ENCODE measurements around the gene RSKR. TPM values are rescaled to one million over a fixed set of nuclear protein-coding genes. Genes with fewer than 3 reads are reported as not detected.

RSKR gene, protein sequence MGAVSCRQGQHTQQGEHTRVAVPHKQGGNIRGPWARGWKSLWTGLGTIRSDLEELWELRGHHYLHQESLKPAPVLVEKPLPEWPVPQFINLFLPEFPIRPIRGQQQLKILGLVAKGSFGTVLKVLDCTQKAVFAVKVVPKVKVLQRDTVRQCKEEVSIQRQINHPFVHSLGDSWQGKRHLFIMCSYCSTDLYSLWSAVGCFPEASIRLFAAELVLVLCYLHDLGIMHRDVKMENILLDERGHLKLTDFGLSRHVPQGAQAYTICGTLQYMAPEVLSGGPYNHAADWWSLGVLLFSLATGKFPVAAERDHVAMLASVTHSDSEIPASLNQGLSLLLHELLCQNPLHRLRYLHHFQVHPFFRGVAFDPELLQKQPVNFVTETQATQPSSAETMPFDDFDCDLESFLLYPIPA
- total RNA-seq (2021), result 21.7 and 25.8 TPM in 2 replicates
- percentile 74 among the genes with signal in this experiment for Bru-seq, nascent RNA
- percentile 90 among the genes with signal in this experiment for BruChase-seq, experiment 1, labeled RNA remaining after a 2-hour chase
- percentile 91 among the genes with signal in this experiment for BruChase-seq, experiment 2, labeled RNA remaining after a 6-hour chase
- long read RNA-seq, partial matches to known transcripts, result 0 of 2 reads
- long read RNA-seq, other reads (novel, unspliced or antisense), result 2 of 2 reads

DNA sequence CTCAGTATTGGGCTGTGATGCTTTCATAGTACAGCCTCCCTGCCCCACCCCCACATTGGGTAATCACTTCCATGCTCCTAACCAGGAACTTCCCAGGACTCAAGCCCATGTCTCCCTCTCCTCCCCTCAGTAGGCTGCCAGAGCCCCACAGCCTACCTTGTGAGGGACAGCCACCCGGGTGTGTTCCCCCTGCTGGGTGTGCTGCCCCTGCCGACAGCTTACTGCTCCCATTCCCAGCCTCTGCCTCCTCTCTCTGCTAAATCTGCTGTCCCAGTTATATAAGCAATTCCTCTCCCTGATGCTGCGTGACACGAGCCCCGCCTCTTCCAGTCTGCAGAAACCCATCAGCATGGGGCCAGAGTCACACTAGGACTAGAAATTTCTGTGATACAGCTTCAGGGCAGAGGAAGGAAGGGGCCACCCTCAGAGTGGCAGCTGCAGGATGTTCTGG, at the start of gene RSKR:
RSKR (minus strand) TSS at position 255 of the 451 bp plus-strand sequence; CDS start at position 231, 24 bp downstream.
- intact Hi-C loops (cut with micrococcal nuclease; ENCODE audit: unreplicated experiment), result loop anchor here (1.0 to 2.0 kb wide), 2 partner anchors 65 to 120 kb away; no protein-coding TSS in a partner anchor

DNA sequence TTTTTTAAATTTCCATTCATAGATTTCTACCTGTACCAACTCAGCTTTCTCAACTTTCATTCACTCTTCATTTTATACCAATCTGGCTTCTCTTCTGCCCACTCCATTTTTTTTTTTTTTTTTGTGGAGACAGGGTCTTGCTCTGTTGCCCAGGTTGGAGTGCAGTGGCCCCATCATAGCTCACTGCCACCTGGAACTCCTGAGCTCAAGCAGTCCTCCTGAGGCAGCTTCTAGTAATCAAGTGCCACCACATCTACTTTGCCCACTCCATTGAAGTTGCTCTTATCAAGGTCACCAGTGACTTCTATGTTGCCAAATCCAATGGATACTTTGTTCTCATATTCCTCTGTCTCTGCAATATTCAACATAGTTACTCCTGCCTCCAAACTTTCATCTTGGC, 49.7 kb upstream of the RSKR start:
- H3K9me2 ChIP-seq (ENCODE audit: insufficient read depth), result no peaks in the 10 kb centered on the region
- peak overlapping the region; percentile 99 for H3K4me2 ChIP-seq
- H4K20me1 ChIP-seq (ENCODE audit: insufficient read depth), result peaks cover 37% of the 10 kb centered on the region
- peaks cover 17% of the 10 kb centered on the region for H3K4me1 ChIP-seq (replicated peaks; ENCODE audit: insufficient read depth)
- H3F3A ChIP-seq (ENCODE audit: insufficient read depth, low read depth), result peaks cover 12% of the 10 kb centered on the region; the same call in 1 of the 2 replicates
- intact Hi-C loops (cut with micrococcal nuclease; ENCODE audit: unreplicated experiment), result loop anchor here (2.0 kb wide), 1 partner anchor 17 kb away; no protein-coding TSS in a partner anchor
- no peak overlapping the region for H2AFZ ChIP-seq
- POLR2A ChIA-PET (ENCODE audit: unreplicated experiment), result no interaction called here
- H3K9me3 ChIP-seq (ENCODE audit: insufficient read depth, low read depth), result no peaks in the 10 kb centered on the region
- H3K36me3 ChIP-seq (ENCODE audit: low read depth), result peaks cover 7% of the 10 kb centered on the region
- peak overlapping the region; percentile 80 for H3K4me3 ChIP-seq
- no peak for TF ChIP-seq EZH2 (IDR thresholded peaks at IDR 0.05; ENCODE audit: low read depth)
- TF ChIP-seq, protein P1, sequence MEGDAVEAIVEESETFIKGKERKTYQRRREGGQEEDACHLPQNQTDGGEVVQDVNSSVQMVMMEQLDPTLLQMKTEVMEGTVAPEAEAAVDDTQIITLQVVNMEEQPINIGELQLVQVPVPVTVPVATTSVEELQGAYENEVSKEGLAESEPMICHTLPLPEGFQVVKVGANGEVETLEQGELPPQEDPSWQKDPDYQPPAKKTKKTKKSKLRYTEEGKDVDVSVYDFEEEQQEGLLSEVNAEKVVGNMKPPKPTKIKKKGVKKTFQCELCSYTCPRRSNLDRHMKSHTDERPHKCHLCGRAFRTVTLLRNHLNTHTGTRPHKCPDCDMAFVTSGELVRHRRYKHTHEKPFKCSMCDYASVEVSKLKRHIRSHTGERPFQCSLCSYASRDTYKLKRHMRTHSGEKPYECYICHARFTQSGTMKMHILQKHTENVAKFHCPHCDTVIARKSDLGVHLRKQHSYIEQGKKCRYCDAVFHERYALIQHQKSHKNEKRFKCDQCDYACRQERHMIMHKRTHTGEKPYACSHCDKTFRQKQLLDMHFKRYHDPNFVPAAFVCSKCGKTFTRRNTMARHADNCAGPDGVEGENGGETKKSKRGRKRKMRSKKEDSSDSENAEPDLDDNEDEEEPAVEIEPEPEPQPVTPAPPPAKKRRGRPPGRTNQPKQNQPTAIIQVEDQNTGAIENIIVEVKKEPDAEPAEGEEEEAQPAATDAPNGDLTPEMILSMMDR (conservative IDR thresholded peaks at IDR 0.05), result no peak
- CTCF ChIA-PET, result no interaction called here
- no TSS peak for BruUV-seq (replicated peaks)
- H3K27ac ChIP-seq, result no peak overlapping the region
- H3K27me3 ChIP-seq (ENCODE audit: insufficient read depth, low read depth), result no peaks in the 10 kb centered on the region
- peaks cover 85% of the 10 kb centered on the region for H3K79me2 ChIP-seq (ENCODE audit: low read depth)
- DNase-seq, result no peak

More for the DNA sequence above, at the start of gene RSKR:
- DNase-seq, result no peak
- ChIA-PET POLR2A (ENCODE audit: unreplicated experiment) (interaction anchor here (0.5 kb wide), 1 partner anchor 32 kb away, joined by 4 read pairs; no protein-coding TSS in a partner anchor), CTCF (no interaction called here)
- Histone ChIP-seq H3K4me1 (replicated peaks; ENCODE audit: insufficient read depth) (no peaks in the 10 kb centered on the region), H3K9me3 (ENCODE audit: insufficient read depth, low read depth) (no peaks in the 10 kb centered on the region), H3F3A (ENCODE audit: insufficient read depth, low read depth) (peaks cover 3% of the 10 kb centered on the region), H3K4me2 (no peak within 1 kb of the TSS), H3K79me2 (ENCODE audit: low read depth) (no peaks in the 10 kb centered on the region), H3K27me3 (ENCODE audit: insufficient read depth, low read depth) (no peaks in the 10 kb centered on the region), H3K9me2 (ENCODE audit: insufficient read depth) (no peaks in the 10 kb centered on the region), H3K4me3 (no peak within 1 kb of the TSS), H2AFZ (no peak within 1 kb of the TSS), H3K27ac (no peak within 1 kb of the TSS), H4K20me1 (ENCODE audit: insufficient read depth) (no peaks in the 10 kb centered on the region), H3K36me3 (ENCODE audit: low read depth) (peaks cover 17% of the 10 kb centered on the region)
- BruUV-seq (replicated peaks), result no TSS peak
- no peak for TF ChIP-seq EZH2 (IDR thresholded peaks at IDR 0.05; ENCODE audit: low read depth)

DNA sequence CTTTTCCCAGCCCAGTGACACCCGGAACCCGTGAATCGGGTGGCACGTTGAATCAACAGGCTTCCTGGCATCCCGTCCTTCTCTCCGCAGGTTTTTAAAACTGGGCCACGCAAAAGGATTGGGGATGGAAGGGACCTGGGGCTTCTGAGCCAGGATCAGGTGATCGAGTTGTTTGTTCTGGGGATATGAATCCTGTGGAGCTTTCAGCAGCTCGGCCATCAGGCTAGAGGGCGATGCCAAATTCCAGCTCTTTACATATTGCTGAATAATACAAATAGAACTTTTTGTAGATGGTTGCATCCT, 48.5 kb upstream of the RSKR start:
- POLR2A ChIA-PET (ENCODE audit: unreplicated experiment), result interaction anchor here (0.5 to 0.7 kb wide), 2 partner anchors 15 to 80 kb away, joined by 3 read pairs; no protein-coding TSS in a partner anchor
- Histone ChIP-seq H3K4me1 (replicated peaks; ENCODE audit: insufficient read depth) (peaks cover 17% of the 10 kb centered on the region), H3K9me2 (ENCODE audit: insufficient read depth) (no peaks in the 10 kb centered on the region), H2AFZ (peak overlapping the region; percentile 92), H3F3A (ENCODE audit: insufficient read depth, low read depth) (peaks cover 6% of the 10 kb centered on the region; the same call in 1 of the 2 replicates), H3K79me2 (ENCODE audit: low read depth) (peaks cover 76% of the 10 kb centered on the region), H3K27me3 (ENCODE audit: insufficient read depth, low read depth) (no peaks in the 10 kb centered on the region), H3K27ac (peak overlapping the region; percentile 78), H3K4me2 (peak overlapping the region; percentile 99), H3K36me3 (ENCODE audit: low read depth) (peaks cover 4% of the 10 kb centered on the region; the same call in 1 of the 2 replicates), H3K4me3 (peak overlapping the region; percentile 80), H4K20me1 (ENCODE audit: insufficient read depth) (peaks cover 27% of the 10 kb centered on the region), H3K9me3 (ENCODE audit: insufficient read depth, low read depth) (no peaks in the 10 kb centered on the region)
- BruUV-seq (replicated peaks), result TSS peak; percentile 52
- intact Hi-C loops (cut with micrococcal nuclease; ENCODE audit: unreplicated experiment), result loop anchor here (2.0 kb wide), 1 partner anchor 16 kb away; no protein-coding TSS in a partner anchor
- DNase-seq, result no peak
- CTCF ChIA-PET, result interaction anchor here (0.5 to 0.6 kb wide), 2 partner anchors 13 to 532 kb away, joined by 3 read pairs; no protein-coding TSS in a partner anchor
- no peak for TF ChIP-seq EZH2 (IDR thresholded peaks at IDR 0.05; ENCODE audit: low read depth)
- TF ChIP-seq, protein P1 (conservative IDR thresholded peaks at IDR 0.05), result no peak

Measured in PC-9 (cell line).